ENCODE measurements around the gene RMDN2.

DNA sequence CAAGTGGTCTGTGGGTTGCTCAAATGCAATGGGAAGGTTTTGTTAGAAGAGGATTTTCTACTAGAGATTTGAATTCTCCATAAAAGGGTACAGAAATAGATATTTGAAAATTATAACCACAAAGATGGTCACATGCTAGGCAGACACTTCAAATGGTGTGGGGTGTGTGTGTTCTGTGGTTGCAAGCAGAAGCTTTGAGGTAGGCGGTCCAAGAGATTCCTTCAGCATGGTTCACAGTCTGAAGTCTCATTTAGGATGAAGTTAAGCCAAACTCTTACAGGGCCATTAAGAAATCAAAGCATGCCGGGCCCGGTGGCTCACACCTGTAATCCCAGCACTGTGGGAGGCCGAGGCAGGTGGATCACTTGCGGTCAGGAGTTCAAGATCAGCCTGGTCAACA is 38.3 kb upstream of the RMDN2 start:
- TF ChIP-seq, protein P1, sequence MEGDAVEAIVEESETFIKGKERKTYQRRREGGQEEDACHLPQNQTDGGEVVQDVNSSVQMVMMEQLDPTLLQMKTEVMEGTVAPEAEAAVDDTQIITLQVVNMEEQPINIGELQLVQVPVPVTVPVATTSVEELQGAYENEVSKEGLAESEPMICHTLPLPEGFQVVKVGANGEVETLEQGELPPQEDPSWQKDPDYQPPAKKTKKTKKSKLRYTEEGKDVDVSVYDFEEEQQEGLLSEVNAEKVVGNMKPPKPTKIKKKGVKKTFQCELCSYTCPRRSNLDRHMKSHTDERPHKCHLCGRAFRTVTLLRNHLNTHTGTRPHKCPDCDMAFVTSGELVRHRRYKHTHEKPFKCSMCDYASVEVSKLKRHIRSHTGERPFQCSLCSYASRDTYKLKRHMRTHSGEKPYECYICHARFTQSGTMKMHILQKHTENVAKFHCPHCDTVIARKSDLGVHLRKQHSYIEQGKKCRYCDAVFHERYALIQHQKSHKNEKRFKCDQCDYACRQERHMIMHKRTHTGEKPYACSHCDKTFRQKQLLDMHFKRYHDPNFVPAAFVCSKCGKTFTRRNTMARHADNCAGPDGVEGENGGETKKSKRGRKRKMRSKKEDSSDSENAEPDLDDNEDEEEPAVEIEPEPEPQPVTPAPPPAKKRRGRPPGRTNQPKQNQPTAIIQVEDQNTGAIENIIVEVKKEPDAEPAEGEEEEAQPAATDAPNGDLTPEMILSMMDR (IDR thresholded peaks at IDR 0.05), result no peak
- no peak for TF ChIP-seq ZFX (IDR thresholded peaks at IDR 0.05; ENCODE audit: borderline replicate concordance)

All from 22Rv1 (cell line).